SK-N-SH (cell line): Measurements from ENCODE around the gene CTNNA3. TPM values are rescaled to one million over a fixed set of nuclear protein-coding genes. Genes with fewer than 3 reads are reported as not detected.

Experiments
- CTCF ChIA-PET: fragments of 300-600, 350-600 bp; formaldehyde crosslinking; extraction: SDS; loops from one replicate; lab custom pipeline; 2021; lab: Yijun Ruan, JAX
- POLR2A ChIA-PET: fragments of 350-600 bp; sonication (Branson Sonifier 250); formaldehyde crosslinking; extraction: SDS; loops from one replicate; lab custom pipeline; 2020; ENCODE audit warnings: antibody characterized with exemption, inconsistent platforms; lab: Yijun Ruan, JAX
- DNase-seq: peaks from one replicate; pipeline ENCODE4 v3.0.0; 2012
- H2AFZ ChIP-seq: fragments of 200-600 bp; sonication (generic); 2 replicates; pipeline ENCODE4 v1.8.1; 2016; ENCODE audit warnings: antibody characterized with exemption, mild to moderate bottlenecking, low read depth
- H3F3A ChIP-seq: fragments of 200-600 bp; sonication (generic); replicated peaks from 2 replicates; pipeline ENCODE3; 2016; ENCODE audit warnings: antibody characterized with exemption, mild to moderate bottlenecking; ENCODE audit not compliant: insufficient read depth
- H3K27ac ChIP-seq, 2 experiments: fragments of 200-500 bp in 1 of 2; fragments of 200-600 bp in 1 of 2; sonication (Bioruptor generic) in 1 of 2; sonication (generic), shearing (Covaris generic) in 1 of 2; 2 replicates each; pipeline versions ENCODE4 v1.5.1 to v1.6.1; 2014 to 2016; ENCODE audit warnings: low read depth in 2 of 2, inconsistent platforms in 1 of 2, low read length in 1 of 2, mild to moderate bottlenecking in 1 of 2, mixed read lengths in 1 of 2
- H3K27me3 ChIP-seq: fragments of 200-600 bp; sonication (generic), shearing (Covaris generic); 2 replicates; pipeline ENCODE4 v1.6.1; 2016; ENCODE audit warnings: mixed run types; ENCODE audit not compliant: insufficient read depth
- H3K36me3 ChIP-seq, 2 experiments: fragments of 200-500 bp in 1 of 2; fragments of 200-600 bp in 1 of 2; sonication (Bioruptor generic) in 1 of 2; sonication (generic) in 1 of 2; replicated peaks in 1 of 2; 2 replicates each; pipeline versions ENCODE3 to v1.5.1; 2014 to 2016; ENCODE audit warnings: low read length in 1 of 2, mild to moderate bottlenecking in 1 of 2; ENCODE audit not compliant: insufficient read depth in 2 of 2, control insufficient read depth in 1 of 2
- H3K4me1 ChIP-seq, 2 experiments: fragments of 200-500 bp in 1 of 2; fragments of 200-600 bp in 1 of 2; sonication (Bioruptor generic) in 1 of 2; sonication (generic), shearing (Covaris generic) in 1 of 2; 2 replicates each; pipeline versions ENCODE4 v1.5.1 to v1.6.1; 2014 to 2016; ENCODE audit warnings: low read depth in 1 of 2, low read length in 1 of 2, mixed run types in 1 of 2; ENCODE audit not compliant: insufficient read depth in 2 of 2, control insufficient read depth in 1 of 2
- H3K4me2 ChIP-seq: fragments of 200-600 bp; sonication (generic), shearing (Covaris generic); 2 replicates; pipeline ENCODE4 v1.6.1; 2017; ENCODE audit warnings: mixed run types
- H3K4me3 ChIP-seq, 2 experiments: fragments of 200-500 bp in 1 of 2; fragments of 200-600 bp in 1 of 2; sonication (Bioruptor generic) in 1 of 2; sonication (generic), shearing (Covaris generic) in 1 of 2; 2 replicates each; pipeline versions ENCODE4 v1.5.1 to v1.8.1; 2014 to 2016; ENCODE audit warnings: low read depth in 2 of 2, inconsistent platforms in 1 of 2, low read length in 1 of 2, mild to moderate bottlenecking in 1 of 2, mixed read lengths in 1 of 2, moderate library complexity in 1 of 2
- H3K79me2 ChIP-seq: fragments of 200-600 bp; sonication (generic); 2 replicates; pipeline ENCODE4 v1.8.1; 2017; ENCODE audit warnings: mild to moderate bottlenecking; ENCODE audit not compliant: insufficient read depth
- H3K9ac ChIP-seq: fragments of 200-600 bp; sonication (generic); 2 replicates; pipeline ENCODE4 v1.6.1; 2017; ENCODE audit warnings: mixed run types
- H3K9me2 ChIP-seq: fragments of 200-600 bp; sonication (generic); 2 replicates; pipeline ENCODE4 v1.6.1; 2017; ENCODE audit warnings: mixed run types
- H3K9me3 ChIP-seq: fragments of 200-600 bp; sonication (generic); 2 replicates; pipeline ENCODE4 v1.6.1; 2017; ENCODE audit warnings: mixed run types, mild to moderate bottlenecking, moderate library complexity
- H4K20me1 ChIP-seq: fragments of 200-600 bp; sonication (generic); 2 replicates; pipeline ENCODE4 v1.6.1; 2017; ENCODE audit warnings: mild to moderate bottlenecking, mixed run types; ENCODE audit not compliant: insufficient read depth
- CTCF ChIP-seq: fragments of 200-600 bp; sonication (generic); IDR thresholded peaks from 2 replicates; pipeline ENCODE4 v1.6.1; 2017; ENCODE audit warnings: antibody characterized with exemption, mild to moderate bottlenecking, moderate library complexity
- ELF1 ChIP-seq: IDR thresholded peaks from 2 replicates; pipeline ENCODE4 v1.4.0; 2012
- EP300 ChIP-seq, 2 experiments: IDR thresholded peaks; 2 replicates each; pipeline versions ENCODE4 v1.4.0 to v1.6.1; 2012; ENCODE audit warnings: borderline replicate concordance in 1 of 2, low read depth in 1 of 2, low read length in 1 of 2
- FOSL2 ChIP-seq: IDR thresholded peaks from 2 replicates; pipeline ENCODE4 v1.4.0; 2012; ENCODE audit warnings: low read depth, mild to moderate bottlenecking, moderate library complexity, borderline replicate concordance
- FOXJ3 ChIP-seq: sonication (generic); formaldehyde crosslinking; IDR thresholded peaks from 2 replicates; pipeline ENCODE4 v1.5.1; 2020; ENCODE audit warnings: mild to moderate bottlenecking, missing genetic modification reagents
- FOXM1 ChIP-seq: IDR thresholded peaks from 2 replicates; pipeline ENCODE4 v1.4.0; 2012; ENCODE audit warnings: low read depth, mild to moderate bottlenecking
- GABPA ChIP-seq: IDR thresholded peaks from 2 replicates; pipeline ENCODE4 v1.4.0; 2012; ENCODE audit warnings: low read depth, mild to moderate bottlenecking
- JUND ChIP-seq: IDR thresholded peaks from 2 replicates; pipeline ENCODE4 v1.4.0; 2012
- POLR2AphosphoS5 ChIP-seq: IDR thresholded peaks from 2 replicates; pipeline ENCODE4 v1.6.1; 2012; ENCODE audit warnings: low read depth, low read length
- RAD21 ChIP-seq: IDR thresholded peaks from 2 replicates; pipeline ENCODE4 v1.6.1; 2012; ENCODE audit warnings: mild to moderate bottlenecking, low read length
- RCOR1 ChIP-seq: fragments of 150-350 bp; IDR thresholded peaks from 2 replicates; pipeline ENCODE4 v1.6.1; 2017; ENCODE audit warnings: antibody characterized with exemption, low read length
- RXRA ChIP-seq: IDR thresholded peaks from 2 replicates; pipeline ENCODE4 v1.4.0; 2012; ENCODE audit warnings: low read depth, mild to moderate bottlenecking, borderline replicate concordance
- SIN3A ChIP-seq: IDR thresholded peaks from 2 replicates; pipeline ENCODE4 v1.6.1; 2012; ENCODE audit warnings: low read depth, mild to moderate bottlenecking, low read length, moderate library complexity, borderline replicate concordance
- TCF12 ChIP-seq: IDR thresholded peaks from 2 replicates; pipeline ENCODE4 v1.4.0; 2012
- USF2 ChIP-seq: fragments of 150-350 bp; IDR thresholded peaks from 2 replicates; pipeline ENCODE4 v1.6.1; 2017; ENCODE audit warnings: antibody characterized with exemption, low read length, low read depth, borderline replicate concordance
- YY1 ChIP-seq: IDR thresholded peaks from 2 replicates; pipeline ENCODE4 v1.4.0; 2012; ENCODE audit warnings: low read depth, mild to moderate bottlenecking
- WGBS: methylation state at CpG from one replicate; pipeline ENCODE4 v1.1.6; 2017; ENCODE audit warnings: low lambda C conversion rate; 5-methylcytosine and 5-hydroxymethylcytosine counted together
- polyA plus RNA-seq, 3 experiments: library from polyadenylated mRNA; depleted of rRNA; stranded (reverse); fragments of >200 nt; gene quantifications; 2 replicates each; pipeline ENCODE4 v1.2.3, GENCODE V29; 2012
- TF ChIP-seq, protein P1 (sequence below): IDR thresholded peaks from 2 replicates; pipeline ENCODE4 v1.4.0; 2012; ENCODE audit warnings: low read depth, borderline replicate concordance
- TF ChIP-seq, protein P2 (sequence below): IDR thresholded peaks from 2 replicates; pipeline ENCODE4 v1.6.1; 2012; ENCODE audit warnings: mild to moderate bottlenecking, low read depth, low read length, moderate library complexity
- TF ChIP-seq, protein P3 (sequence below): IDR thresholded peaks from 2 replicates; pipeline ENCODE4; 2012

The CTNNA3 gene
- polyA plus RNA-seq, 1 of the 3 experiments (the other 2 are of a cell fraction) = not detected

GRCh38 chr10:65892284-65892683 lies 1803.7 kb downstream of the CTNNA3 start:
- H3K4me3 ChIP-seq = no peak overlapping the region
- 41% methylated on average over 3 of the region's 3 CpGs for WGBS
- no peak for TF ChIP-seq SIN3A
- TF ChIP-seq, protein P1, sequence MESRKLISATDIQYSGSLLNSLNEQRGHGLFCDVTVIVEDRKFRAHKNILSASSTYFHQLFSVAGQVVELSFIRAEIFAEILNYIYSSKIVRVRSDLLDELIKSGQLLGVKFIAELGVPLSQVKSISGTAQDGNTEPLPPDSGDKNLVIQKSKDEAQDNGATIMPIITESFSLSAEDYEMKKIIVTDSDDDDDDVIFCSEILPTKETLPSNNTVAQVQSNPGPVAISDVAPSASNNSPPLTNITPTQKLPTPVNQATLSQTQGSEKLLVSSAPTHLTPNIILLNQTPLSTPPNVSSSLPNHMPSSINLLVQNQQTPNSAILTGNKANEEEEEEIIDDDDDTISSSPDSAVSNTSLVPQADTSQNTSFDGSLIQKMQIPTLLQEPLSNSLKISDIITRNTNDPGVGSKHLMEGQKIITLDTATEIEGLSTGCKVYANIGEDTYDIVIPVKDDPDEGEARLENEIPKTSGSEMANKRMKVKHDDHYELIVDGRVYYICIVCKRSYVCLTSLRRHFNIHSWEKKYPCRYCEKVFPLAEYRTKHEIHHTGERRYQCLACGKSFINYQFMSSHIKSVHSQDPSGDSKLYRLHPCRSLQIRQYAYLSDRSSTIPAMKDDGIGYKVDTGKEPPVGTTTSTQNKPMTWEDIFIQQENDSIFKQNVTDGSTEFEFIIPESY = no peak
- TF ChIP-seq TCF12 = no peak
- no peak for TF ChIP-seq RXRA
- no peak for TF ChIP-seq YY1
- no peak for TF ChIP-seq CTCF
- TF ChIP-seq, protein P2, sequence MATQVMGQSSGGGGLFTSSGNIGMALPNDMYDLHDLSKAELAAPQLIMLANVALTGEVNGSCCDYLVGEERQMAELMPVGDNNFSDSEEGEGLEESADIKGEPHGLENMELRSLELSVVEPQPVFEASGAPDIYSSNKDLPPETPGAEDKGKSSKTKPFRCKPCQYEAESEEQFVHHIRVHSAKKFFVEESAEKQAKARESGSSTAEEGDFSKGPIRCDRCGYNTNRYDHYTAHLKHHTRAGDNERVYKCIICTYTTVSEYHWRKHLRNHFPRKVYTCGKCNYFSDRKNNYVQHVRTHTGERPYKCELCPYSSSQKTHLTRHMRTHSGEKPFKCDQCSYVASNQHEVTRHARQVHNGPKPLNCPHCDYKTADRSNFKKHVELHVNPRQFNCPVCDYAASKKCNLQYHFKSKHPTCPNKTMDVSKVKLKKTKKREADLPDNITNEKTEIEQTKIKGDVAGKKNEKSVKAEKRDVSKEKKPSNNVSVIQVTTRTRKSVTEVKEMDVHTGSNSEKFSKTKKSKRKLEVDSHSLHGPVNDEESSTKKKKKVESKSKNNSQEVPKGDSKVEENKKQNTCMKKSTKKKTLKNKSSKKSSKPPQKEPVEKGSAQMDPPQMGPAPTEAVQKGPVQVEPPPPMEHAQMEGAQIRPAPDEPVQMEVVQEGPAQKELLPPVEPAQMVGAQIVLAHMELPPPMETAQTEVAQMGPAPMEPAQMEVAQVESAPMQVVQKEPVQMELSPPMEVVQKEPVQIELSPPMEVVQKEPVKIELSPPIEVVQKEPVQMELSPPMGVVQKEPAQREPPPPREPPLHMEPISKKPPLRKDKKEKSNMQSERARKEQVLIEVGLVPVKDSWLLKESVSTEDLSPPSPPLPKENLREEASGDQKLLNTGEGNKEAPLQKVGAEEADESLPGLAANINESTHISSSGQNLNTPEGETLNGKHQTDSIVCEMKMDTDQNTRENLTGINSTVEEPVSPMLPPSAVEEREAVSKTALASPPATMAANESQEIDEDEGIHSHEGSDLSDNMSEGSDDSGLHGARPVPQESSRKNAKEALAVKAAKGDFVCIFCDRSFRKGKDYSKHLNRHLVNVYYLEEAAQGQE = no peak
- no peak for TF ChIP-seq POLR2AphosphoS5
- no peak for TF ChIP-seq GABPA
- TF ChIP-seq FOXJ3 (CRISPR knock-in tag) = no peak
- TF ChIP-seq USF2 = no peak
- TF ChIP-seq JUND = no peak
- no peak for TF ChIP-seq FOXM1
- TF ChIP-seq, protein P3, sequence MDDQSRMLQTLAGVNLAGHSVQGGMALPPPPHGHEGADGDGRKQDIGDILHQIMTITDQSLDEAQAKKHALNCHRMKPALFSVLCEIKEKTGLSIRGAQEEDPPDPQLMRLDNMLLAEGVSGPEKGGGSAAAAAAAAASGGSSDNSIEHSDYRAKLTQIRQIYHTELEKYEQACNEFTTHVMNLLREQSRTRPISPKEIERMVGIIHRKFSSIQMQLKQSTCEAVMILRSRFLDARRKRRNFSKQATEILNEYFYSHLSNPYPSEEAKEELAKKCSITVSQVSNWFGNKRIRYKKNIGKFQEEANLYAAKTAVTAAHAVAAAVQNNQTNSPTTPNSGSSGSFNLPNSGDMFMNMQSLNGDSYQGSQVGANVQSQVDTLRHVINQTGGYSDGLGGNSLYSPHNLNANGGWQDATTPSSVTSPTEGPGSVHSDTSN = no peak
- TF ChIP-seq FOSL2 = no peak
- no peak for TF ChIP-seq RAD21
- no peak for TF ChIP-seq ELF1
- no peak for TF ChIP-seq EP300 (IDR thresholded peaks at IDR 0.05; ENCODE audit: borderline replicate concordance in 1 of 2, low read depth in 1 of 2, low read length in 1 of 2)
- TF ChIP-seq RCOR1 = no peak
- TF ChIP-seq, all 33 proteins: peak for 0
- H3K9me2 ChIP-seq = no peaks in the 10 kb centered on the region
- no peaks in the 10 kb centered on the region; the same call in 1 of the 2 replicates for H3K9me3 ChIP-seq
- ChIA-PET CTCF (no interaction called here), POLR2A (no interaction called here)
- no peak overlapping the region for H3K4me2 ChIP-seq
- H3K27me3 ChIP-seq = no peaks in the 10 kb centered on the region
- no peaks in the 10 kb centered on the region for H3K36me3 ChIP-seq
- H3K79me2 ChIP-seq = no peaks in the 10 kb centered on the region
- no peak for DNase-seq
- no peak overlapping the region for H2AFZ ChIP-seq
- no peak overlapping the region for H3K27ac ChIP-seq
- H3K4me1 ChIP-seq = no peaks in the 10 kb centered on the region
- no peaks in the 10 kb centered on the region for H3F3A ChIP-seq
- no peaks in the 10 kb centered on the region for H4K20me1 ChIP-seq
- no peak overlapping the region for H3K9ac ChIP-seq
